Breast epithelium (tissue), 3 donors: ENCODE measurements around the gene IL12A.

Experiments
- CTCF ChIP-seq, 3 donors: fragments of 450-650 bp; IDR thresholded peaks; one replicate each; pipeline ENCODE4 v1.5.1; 2016 to 2017; ENCODE audit warnings: antibody characterized with exemption in 3 of 3, mild to moderate bottlenecking in 3 of 3, moderate library complexity in 3 of 3
- POLR2A ChIP-seq: fragments of 450-650 bp; IDR thresholded peaks from one replicate; pipeline ENCODE4 v1.6.1; 2016; ENCODE audit warnings: antibody characterized with exemption, mild to moderate bottlenecking, moderate library complexity

GRCh38 chr3:159995091-159995490, 6.5 kb downstream of the IL12A start:
- no peak for TF ChIP-seq POLR2A
- no peak for TF ChIP-seq CTCF (IDR thresholded peaks at IDR 0.05)
